HG03025 (cell line): ENCODE data around the gene GNGT2.
"Not testable (repeated sequence)": the region's sequence is repeated elsewhere in the genome, so short reads cannot be mapped to it uniquely, and the experiment has no call there.

Experiments
- ATAC-seq: cut with Tn5 transposase; IDR thresholded peaks from one replicate; pipeline ENCODE4 v1.9.1; 2021; ENCODE audit warnings: mild to moderate bottlenecking, moderate library complexity; ENCODE audit not compliant: unreplicated experiment, low FRiP score

GNGT2 gene

GRCh38 chr17:49213399-49213798, 3.0 kb upstream of the GNGT2 start:
- ATAC-seq: no peak

GRCh38 chr17:49209061-49209571, 1.3 kb downstream of the GNGT2 start:
- no peak for ATAC-seq

- ATAC-seq: no peak
These were observed 5.9 kb downstream of the GNGT2 start for GRCh38 chr17:49204516-49204915.

GRCh38 chr17:49203796-49204195, 6.6 kb downstream of the GNGT2 start:
- no peak for ATAC-seq

GRCh38 chr17:49201481-49201927, 8.9 kb downstream of the GNGT2 start:
- ATAC-seq: no peak

GRCh38 chr17:49200423-49201083, 9.8 kb downstream of the GNGT2 start:
- ATAC-seq: no peak

GRCh38 chr17:49198211-49198610, 12.2 kb downstream of the GNGT2 start:
- ATAC-seq: no peak

GRCh38 chr17:49197346-49197998, 12.9 kb downstream of the GNGT2 start:
- ATAC-seq: no peak

GRCh38 chr17:49196520-49196919, 13.9 kb downstream of the GNGT2 start:
- ATAC-seq: no peak

GRCh38 chr17:49195751-49196150, 14.6 kb downstream of the GNGT2 start:
- ATAC-seq: no peak

GRCh38 chr17:49194297-49194607, 16.1 kb downstream of the GNGT2 start:
- ATAC-seq: no peak

GRCh38 chr17:49193513-49194296, 16.7 kb downstream of the GNGT2 start:
- no peak for ATAC-seq

GRCh38 chr17:49191917-49192741, 18.2 kb downstream of the GNGT2 start:
- ATAC-seq: peak; percentile 54

GRCh38 chr17:49191409-49191916, 18.9 kb downstream of the GNGT2 start:
- ATAC-seq: peak; percentile 0

- ATAC-seq: no peak
These were observed 19.4 kb downstream of the GNGT2 start for GRCh38 chr17:49190932-49191331.

GRCh38 chr17:49187301-49187700, 23.1 kb downstream of the GNGT2 start:
- no peak for ATAC-seq

GRCh38 chr17:49185381-49185780, 25.0 kb downstream of the GNGT2 start:
- ATAC-seq: not testable (repeated sequence)

GRCh38 chr17:49184522-49184921, 25.9 kb downstream of the GNGT2 start:
- not testable (repeated sequence) for ATAC-seq

GRCh38 chr17:49183801-49184200, 26.6 kb downstream of the GNGT2 start:
- ATAC-seq: no peak

GRCh38 chr17:49183341-49183740, 27.0 kb downstream of the GNGT2 start:
- ATAC-seq: no peak
